Activated naive CD8-positive, alpha-beta T cell treated with anti-CD3 and anti-CD28 coated beads, Interleukin-2, amount 10 ng/mL, durations not matched to agents 7 days and 5 days (primary cell): ENCODE results near the gene SLU7. TPM values are rescaled to one million over a fixed set of nuclear protein-coding genes. Genes with fewer than 3 reads are reported as not detected.
A peak's percentile ranks its signal among the peaks of the same experiment; 100 is the strongest.
"Not testable (repeated sequence)": the region's sequence is repeated elsewhere in the genome, so short reads cannot be mapped to it uniquely, and the experiment has no call there.

Experiments used
- ATAC-seq: fragments of 150-1000 bp; cut with Tn5 transposase; one replicate; pipeline ENCODE4 v1.10.0; 2021; ENCODE audit warnings: low read depth, moderate library complexity
- POLR2A ChIA-PET: fragments of 350-600 bp; sonication (Branson Sonifier 250); formaldehyde crosslinking; loops from one replicate; lab custom pipeline; 2021; ENCODE audit warnings: antibody characterized with exemption; lab: Charles Lee
- DNase-seq: peaks from one replicate; pipeline ENCODE4 v3.0.0; 2021
- H3K27ac Mint-ChIP-seq: one replicate; pipeline ENCODE4 v1.8.0; 2022; ENCODE audit warnings: mild to moderate bottlenecking, mixed read lengths
- H3K27me3 Mint-ChIP-seq: one replicate; pipeline ENCODE4 v1.8.0; 2022; ENCODE audit warnings: mild to moderate bottlenecking, moderate library complexity, mixed read lengths
- H3K36me3 Mint-ChIP-seq: one replicate; pipeline ENCODE4 v1.8.0; 2021; ENCODE audit warnings: mild to moderate bottlenecking, mixed read lengths
- H3K4me1 Mint-ChIP-seq: one replicate; pipeline ENCODE4 v1.8.0; 2021; ENCODE audit warnings: mixed read lengths
- H3K4me3 Mint-ChIP-seq: one replicate; pipeline ENCODE4 v1.8.0; 2022; ENCODE audit warnings: mild to moderate bottlenecking, moderate library complexity, mixed read lengths
- H3K9me3 Mint-ChIP-seq: one replicate; pipeline ENCODE4 v1.8.0; 2021; ENCODE audit warnings: mixed read lengths
- total RNA-seq, 2 experiments: library from RNA; stranded (reverse); gene quantifications; one replicate each; pipeline ENCODE4 v1.2.3, GENCODE V29; 2021

The SLU7 gene
- total RNA-seq, 2 experiments from 2014 or later, result 62.3 to 66.6 TPM

- DNase-seq (no peak), ATAC-seq (no peak)
- POLR2A ChIA-PET, result no interaction called here
- Mint-ChIP-seq H3K36me3 (no peaks in the 10 kb centered on the region), H3K4me1 (peaks cover 22% of the 10 kb centered on the region), H3K27me3 (no peaks in the 10 kb centered on the region), H3K4me3 (no peak overlapping the region), H3K9me3 (no peaks in the 10 kb centered on the region), H3K27ac (no peak overlapping the region)
Observed at GRCh38 chr5:160444407-160444806, 25.5 kb upstream of the SLU7 start.

- Mint-ChIP-seq H3K27me3 (no peaks in the 10 kb centered on the region), H3K9me3 (no peaks in the 10 kb centered on the region), H3K27ac (no peak overlapping the region), H3K36me3 (no peaks in the 10 kb centered on the region), H3K4me3 (no peak overlapping the region), H3K4me1 (peaks cover 33% of the 10 kb centered on the region)
- POLR2A ChIA-PET, result no interaction called here
- DNase-seq (no peak), ATAC-seq (no peak)
Observed at GRCh38 chr5:160442824-160443431, 24.0 kb upstream of the SLU7 start.

GRCh38 chr5:160441311-160441781 lies 22.5 kb upstream of the SLU7 start:
- H3K27me3 Mint-ChIP-seq, result peaks cover 3% of the 10 kb centered on the region
- no peaks in the 10 kb centered on the region for H3K9me3 Mint-ChIP-seq
- POLR2A ChIA-PET, result interaction anchor here (0.6 to 1.2 kb wide), 2 partner anchors 26 to 434 kb away, joined by 3 to 4 read pairs; no protein-coding TSS in a partner anchor
- no peaks in the 10 kb centered on the region for H3K36me3 Mint-ChIP-seq
- ATAC-seq (no peak), DNase-seq (no peak)
- H3K27ac Mint-ChIP-seq, result no peak overlapping the region
- no peak overlapping the region for H3K4me3 Mint-ChIP-seq
- peaks cover 35% of the 10 kb centered on the region for H3K4me1 Mint-ChIP-seq

GRCh38 chr5:160439205-160439600 lies 20.3 kb upstream of the SLU7 start:
- DNase-seq (peak; percentile 90), ATAC-seq (peak; percentile 83)
- H3K4me1 Mint-ChIP-seq, result peaks cover 32% of the 10 kb centered on the region
- POLR2A ChIA-PET, result interaction anchor here (0.6 to 2.0 kb wide), 4 partner anchors 20 to 1107 kb away, joined by 4 to 9 read pairs (median 6); partner anchors contain the start of gene SLU7
- H3K4me3 Mint-ChIP-seq, result peak overlapping the region; percentile 77
- peaks cover 6% of the 10 kb centered on the region for H3K27me3 Mint-ChIP-seq
- no peaks in the 10 kb centered on the region for H3K9me3 Mint-ChIP-seq
- no peaks in the 10 kb centered on the region for H3K36me3 Mint-ChIP-seq
- peak overlapping the region; percentile 87 for H3K27ac Mint-ChIP-seq

- peaks cover 32% of the 10 kb centered on the region for H3K4me1 Mint-ChIP-seq
- H3K27me3 Mint-ChIP-seq, result peaks cover 6% of the 10 kb centered on the region
- no peaks in the 10 kb centered on the region for H3K9me3 Mint-ChIP-seq
- peak; percentile 61 for ATAC-seq
- peak overlapping the region; percentile 87 for H3K27ac Mint-ChIP-seq
- no peaks in the 10 kb centered on the region for H3K36me3 Mint-ChIP-seq
- POLR2A ChIA-PET, result interaction anchor here (0.6 to 2.0 kb wide), 6 partner anchors 20 to 1107 kb away, joined by 3 to 9 read pairs (median 6); partner anchors contain the start of gene SLU7
- peak overlapping the region; percentile 77 for H3K4me3 Mint-ChIP-seq
- DNase-seq, result peak; percentile 52
Observed at GRCh38 chr5:160438316-160439204, 19.7 kb upstream of the SLU7 start.

GRCh38 chr5:160437271-160437670 lies 18.4 kb upstream of the SLU7 start:
- H3K4me3 Mint-ChIP-seq, result no peak overlapping the region
- POLR2A ChIA-PET, result no interaction called here
- ATAC-seq, result no peak

GRCh38 chr5:160436661-160437060 lies 17.8 kb upstream of the SLU7 start:
- H3K27ac Mint-ChIP-seq, ATAC-seq, DNase-seq, H3K9me3 Mint-ChIP-seq, POLR2A ChIA-PET, H3K4me3 Mint-ChIP-seq, H3K27me3 Mint-ChIP-seq, H3K36me3 Mint-ChIP-seq: not testable (repeated sequence)
- H3K4me1 Mint-ChIP-seq, result peaks cover 26% of the 10 kb centered on the region

More at GRCh38 chr5:160437271-160437670, 18.4 kb upstream of the SLU7 start:
- H3K36me3 Mint-ChIP-seq, result no peaks in the 10 kb centered on the region
- no peak for DNase-seq
- H3K27ac Mint-ChIP-seq, result no peak overlapping the region
- H3K9me3 Mint-ChIP-seq, result no peaks in the 10 kb centered on the region
- peaks cover 30% of the 10 kb centered on the region for H3K4me1 Mint-ChIP-seq
- H3K27me3 Mint-ChIP-seq, result peaks cover 6% of the 10 kb centered on the region

GRCh38 chr5:160436017-160436416 lies 17.1 kb upstream of the SLU7 start:
- Mint-ChIP-seq H3K4me3 (no peak overlapping the region), H3K36me3 (peaks cover 1% of the 10 kb centered on the region), H3K27me3 (peaks cover 6% of the 10 kb centered on the region), H3K4me1 (peaks cover 20% of the 10 kb centered on the region), H3K9me3 (no peaks in the 10 kb centered on the region), H3K27ac (no peak overlapping the region)
- no peak for ATAC-seq
- no peak for DNase-seq
- POLR2A ChIA-PET, result no interaction called here

- H3K36me3 Mint-ChIP-seq, result peaks cover 1% of the 10 kb centered on the region
- ATAC-seq (no peak), DNase-seq (no peak)
- no peaks in the 10 kb centered on the region for H3K9me3 Mint-ChIP-seq
- H3K4me3 Mint-ChIP-seq, result no peak overlapping the region
- peaks cover 6% of the 10 kb centered on the region for H3K27me3 Mint-ChIP-seq
- peaks cover 17% of the 10 kb centered on the region for H3K4me1 Mint-ChIP-seq
- no peak overlapping the region for H3K27ac Mint-ChIP-seq
- POLR2A ChIA-PET, result no interaction called here
Observed at GRCh38 chr5:160435532-160435931, 16.7 kb upstream of the SLU7 start.

- POLR2A ChIA-PET, result no interaction called here
- H3K9me3 Mint-ChIP-seq, result no peaks in the 10 kb centered on the region
- no peak overlapping the region for H3K27ac Mint-ChIP-seq
- peaks cover 11% of the 10 kb centered on the region for H3K4me1 Mint-ChIP-seq
- H3K36me3 Mint-ChIP-seq, result peaks cover 8% of the 10 kb centered on the region
- H3K27me3 Mint-ChIP-seq, result peaks cover 6% of the 10 kb centered on the region
- ATAC-seq (no peak), DNase-seq (no peak)
- H3K4me3 Mint-ChIP-seq, result no peak overlapping the region
Observed at GRCh38 chr5:160434022-160434531, 15.2 kb upstream of the SLU7 start.

- Mint-ChIP-seq H3K9me3 (no peaks in the 10 kb centered on the region), H3K36me3 (peaks cover 19% of the 10 kb centered on the region), H3K4me1 (peaks cover 2% of the 10 kb centered on the region), H3K27ac (no peak overlapping the region), H3K27me3 (peaks cover 6% of the 10 kb centered on the region), H3K4me3 (no peak overlapping the region)
- ATAC-seq, result no peak
- POLR2A ChIA-PET, result no interaction called here
- DNase-seq, result no peak
Observed at GRCh38 chr5:160432787-160433186, 13.9 kb upstream of the SLU7 start.

- POLR2A ChIA-PET, result no interaction called here
- Mint-ChIP-seq H3K36me3 (peaks cover 24% of the 10 kb centered on the region), H3K4me1 (peaks cover 2% of the 10 kb centered on the region), H3K27me3 (peaks cover 5% of the 10 kb centered on the region), H3K9me3 (no peaks in the 10 kb centered on the region), H3K27ac (no peak overlapping the region), H3K4me3 (no peak overlapping the region)
- DNase-seq, result no peak
- no peak for ATAC-seq
Observed at GRCh38 chr5:160432196-160432595, 13.3 kb upstream of the SLU7 start.

- POLR2A ChIA-PET, result interaction anchor here (1.1 kb wide), 1 partner anchor 9 kb away, joined by 4 read pairs; no protein-coding TSS in a partner anchor
- Mint-ChIP-seq H3K36me3 (peaks cover 47% of the 10 kb centered on the region), H3K4me1 (peaks cover 28% of the 10 kb centered on the region), H3K27me3 (no peaks in the 10 kb centered on the region), H3K9me3 (no peaks in the 10 kb centered on the region), H3K27ac (no peak overlapping the region), H3K4me3 (no peak overlapping the region)
- ATAC-seq, result no peak
- DNase-seq, result no peak
Observed at GRCh38 chr5:160427607-160428006, 8.7 kb upstream of the SLU7 start.
